HL-60 (cell line): Measurements from ENCODE around the gene ACAA1.

Experiments
- POLR2AphosphoS5 ChIP-seq: IDR thresholded peaks from 2 replicates; pipeline ENCODE4 v1.6.1; 2012; ENCODE audit warnings: low read depth
- TF ChIP-seq, protein P1 (sequence below): IDR thresholded peaks from one replicate; pipeline ENCODE4 v1.5.1; 2011; ENCODE audit warnings: low read length, control low read depth, inconsistent platforms; ENCODE audit not compliant: insufficient read depth

DNA sequence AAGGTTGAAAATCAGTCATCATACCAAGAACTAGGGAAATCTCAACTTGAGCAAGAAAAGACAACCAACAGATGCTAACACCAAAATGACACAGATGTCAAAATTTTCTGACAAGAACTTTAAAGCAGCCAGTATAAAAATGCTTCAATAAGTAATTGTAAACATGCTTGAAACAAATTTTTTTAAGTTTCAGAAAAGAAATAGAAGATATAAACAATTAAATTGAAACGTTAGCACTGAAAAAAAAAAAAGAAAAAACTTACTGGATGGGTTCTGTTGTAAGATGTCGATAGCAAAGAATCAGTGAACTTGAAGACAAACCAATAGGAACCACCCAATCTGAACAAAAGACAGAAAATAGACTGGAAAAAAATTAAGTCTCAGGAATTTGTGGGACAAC is 9.6 kb upstream of the ACAA1 start:
- TF ChIP-seq POLR2AphosphoS5, result no peak
- TF ChIP-seq, protein P1, sequence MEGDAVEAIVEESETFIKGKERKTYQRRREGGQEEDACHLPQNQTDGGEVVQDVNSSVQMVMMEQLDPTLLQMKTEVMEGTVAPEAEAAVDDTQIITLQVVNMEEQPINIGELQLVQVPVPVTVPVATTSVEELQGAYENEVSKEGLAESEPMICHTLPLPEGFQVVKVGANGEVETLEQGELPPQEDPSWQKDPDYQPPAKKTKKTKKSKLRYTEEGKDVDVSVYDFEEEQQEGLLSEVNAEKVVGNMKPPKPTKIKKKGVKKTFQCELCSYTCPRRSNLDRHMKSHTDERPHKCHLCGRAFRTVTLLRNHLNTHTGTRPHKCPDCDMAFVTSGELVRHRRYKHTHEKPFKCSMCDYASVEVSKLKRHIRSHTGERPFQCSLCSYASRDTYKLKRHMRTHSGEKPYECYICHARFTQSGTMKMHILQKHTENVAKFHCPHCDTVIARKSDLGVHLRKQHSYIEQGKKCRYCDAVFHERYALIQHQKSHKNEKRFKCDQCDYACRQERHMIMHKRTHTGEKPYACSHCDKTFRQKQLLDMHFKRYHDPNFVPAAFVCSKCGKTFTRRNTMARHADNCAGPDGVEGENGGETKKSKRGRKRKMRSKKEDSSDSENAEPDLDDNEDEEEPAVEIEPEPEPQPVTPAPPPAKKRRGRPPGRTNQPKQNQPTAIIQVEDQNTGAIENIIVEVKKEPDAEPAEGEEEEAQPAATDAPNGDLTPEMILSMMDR, result no peak
